HEK293 (cell line): ENCODE measurements around the gene NR2C2.

Experiments used
- CTCF ChIA-PET: fragments of 350-600 bp; formaldehyde crosslinking; extraction: SDS; loops from one replicate; lab custom pipeline; 2021; ENCODE audit warnings: antibody characterized with exemption; lab: Yijun Ruan, JAX
- POLR2A ChIA-PET: fragments of 300-600 bp; formaldehyde crosslinking; extraction: SDS; loops from one replicate; lab custom pipeline; 2020; ENCODE audit warnings: antibody characterized with exemption, inconsistent platforms; lab: Yijun Ruan, JAX
- H3K27ac ChIP-seq: fragments of 200-500 bp; sonication (Bioruptor generic); 2 replicates; pipeline ENCODE4 v1.5.1; 2014; ENCODE audit warnings: low read depth, low read length, control low read depth, inconsistent platforms; ENCODE audit errors: extremely low read depth
- H3K36me3 ChIP-seq, 2 experiments: fragments of 200-500 bp in 1 of 2; sonication (Bioruptor generic) in 1 of 2; 1 replicate in 1 of 2; 2 replicates in 1 of 2; pipeline ENCODE4 v1.5.1; 2014 to 2017; ENCODE audit warnings: inconsistent platforms in 2 of 2, low read length in 2 of 2; ENCODE audit not compliant: control insufficient read depth in 2 of 2, insufficient read depth in 1 of 2
- H3K4me1 ChIP-seq: fragments of 200-500 bp; sonication (Bioruptor generic); 2 replicates; pipeline ENCODE4 v1.5.1; 2014; ENCODE audit warnings: mild to moderate bottlenecking, low read length, inconsistent platforms; ENCODE audit not compliant: control insufficient read depth, insufficient read depth
- H3K4me3 ChIP-seq: 2 replicates; pipeline ENCODE4 v1.5.1; 2011; ENCODE audit warnings: low read depth, mild to moderate bottlenecking, control low read depth, low read length, moderate library complexity
- H3K9me3 ChIP-seq: fragments of 200-500 bp; sonication (Bioruptor generic); 2 replicates; pipeline ENCODE4 v1.5.1; 2014; ENCODE audit warnings: low read depth, low read length, inconsistent platforms; ENCODE audit not compliant: control insufficient read depth, insufficient read depth
- HIC1 ChIP-seq: fragments of 450-650 bp; formaldehyde crosslinking; IDR thresholded peaks from 2 replicates; pipeline ENCODE4 v1.5.1; 2016; ENCODE audit warnings: missing biosample characterization, missing genetic modification characterization
- HOXC10 ChIP-seq: sonication (generic); formaldehyde crosslinking; IDR thresholded peaks from 2 replicates; pipeline ENCODE4 v1.8.1; 2023; ENCODE audit warnings: mild to moderate bottlenecking, missing genetic modification reagents
- HOXD13 ChIP-seq: sonication (generic); formaldehyde crosslinking; IDR thresholded peaks from 2 replicates; pipeline ENCODE4 v1.8.0; 2022; ENCODE audit warnings: missing genetic modification reagents, borderline replicate concordance
- KLF8 ChIP-seq: fragments of 450-650 bp; formaldehyde crosslinking; IDR thresholded peaks from 2 replicates; pipeline ENCODE4 v1.5.1; 2016; ENCODE audit warnings: missing biosample characterization, missing genetic modification characterization
- MEIS1 ChIP-seq: sonication (generic); formaldehyde crosslinking; IDR thresholded peaks from 2 replicates; pipeline ENCODE4 v1.8.1; 2022; ENCODE audit warnings: missing genetic modification reagents, mild to moderate bottlenecking, borderline replicate concordance
- ZBTB44 ChIP-seq: fragments of 450-650 bp; IDR thresholded peaks from 2 replicates; pipeline ENCODE4 v1.5.1; 2018; ENCODE audit warnings: missing biosample characterization, mild to moderate bottlenecking, missing genetic modification characterization
- ZBTB8A ChIP-seq: fragments of 450-650 bp; formaldehyde crosslinking; IDR thresholded peaks from 2 replicates; pipeline ENCODE4 v1.5.1; 2016; ENCODE audit warnings: missing biosample characterization, missing genetic modification characterization
- ZEB2 ChIP-seq: fragments of 450-650 bp; formaldehyde crosslinking; IDR thresholded peaks from 2 replicates; pipeline ENCODE4 v1.5.1; 2016; ENCODE audit warnings: missing biosample characterization, missing genetic modification characterization
- ZFHX2 ChIP-seq: fragments of 450-650 bp; formaldehyde crosslinking; conservative IDR thresholded peaks from 2 replicates; pipeline ENCODE4 v1.5.1; 2016; ENCODE audit warnings: missing biosample characterization, missing genetic modification characterization
- ZNF140 ChIP-seq: fragments of 450-650 bp; formaldehyde crosslinking; IDR thresholded peaks from 2 replicates; pipeline ENCODE4 v1.5.1; 2016; ENCODE audit warnings: missing biosample characterization, missing genetic modification characterization
- ZNF146 ChIP-seq: fragments of 450-650 bp; formaldehyde crosslinking; IDR thresholded peaks from 2 replicates; pipeline ENCODE4 v1.5.1; 2016; ENCODE audit warnings: missing biosample characterization, missing genetic modification characterization
- ZNF155 ChIP-seq: fragments of 450-650 bp; formaldehyde crosslinking; IDR thresholded peaks from 2 replicates; pipeline ENCODE4 v1.5.1; 2016; ENCODE audit warnings: missing biosample characterization, missing genetic modification characterization
- ZNF214 ChIP-seq: fragments of 450-650 bp; formaldehyde crosslinking; IDR thresholded peaks from 2 replicates; pipeline ENCODE4 v1.5.1; 2017; ENCODE audit warnings: missing biosample characterization, mild to moderate bottlenecking, missing genetic modification characterization, borderline replicate concordance
- ZNF274 ChIP-seq, 2 experiments: fragments of 200-500 bp in 1 of 2; fragments of 450-650 bp in 1 of 2; sonication (Bioruptor generic) in 1 of 2; formaldehyde crosslinking in 1 of 2; IDR thresholded peaks; 2 replicates each; pipeline versions ENCODE4 v1.5.1 to v1.6.1; 2014 to 2016; ENCODE audit warnings: borderline replicate concordance in 1 of 2, inconsistent platforms in 1 of 2, low read length in 1 of 2, missing biosample characterization in 1 of 2, missing genetic modification characterization in 1 of 2
- ZNF426 ChIP-seq: fragments of 450-650 bp; formaldehyde crosslinking; IDR thresholded peaks from 2 replicates; pipeline ENCODE4 v1.5.1; 2017; ENCODE audit warnings: missing biosample characterization, missing genetic modification characterization, mild to moderate bottlenecking, inconsistent platforms, moderate library complexity
- ZNF513 ChIP-seq: fragments of 450-650 bp; IDR thresholded peaks from 2 replicates; pipeline ENCODE4 v1.5.1; 2018; ENCODE audit warnings: missing biosample characterization, missing genetic modification characterization
- ZNF549 ChIP-seq: fragments of 450-650 bp; IDR thresholded peaks from 2 replicates; pipeline ENCODE4 v1.5.1; 2018; ENCODE audit warnings: missing biosample characterization, missing genetic modification characterization, mild to moderate bottlenecking, inconsistent platforms, moderate library complexity
- ZNF629 ChIP-seq: fragments of 450-650 bp; formaldehyde crosslinking; IDR thresholded peaks from 2 replicates; pipeline ENCODE4 v1.5.1; 2017; ENCODE audit warnings: missing biosample characterization, missing genetic modification characterization
- ZNF692 ChIP-seq: fragments of 450-650 bp; formaldehyde crosslinking; IDR thresholded peaks from 2 replicates; pipeline ENCODE4 v1.5.1; 2016; ENCODE audit warnings: missing biosample characterization, missing genetic modification characterization
- ZNF777 ChIP-seq: fragments of 450-650 bp; formaldehyde crosslinking; IDR thresholded peaks from 2 replicates; pipeline ENCODE4 v1.5.1; 2017; ENCODE audit warnings: missing biosample characterization, missing genetic modification characterization, borderline replicate concordance
- ZSCAN16 ChIP-seq: fragments of 450-650 bp; formaldehyde crosslinking; IDR thresholded peaks from 2 replicates; pipeline ENCODE4 v1.5.1; 2016; ENCODE audit warnings: missing biosample characterization, missing genetic modification characterization

NR2C2 gene

GRCh38 chr3:15010664-15011063, 63.3 kb downstream of the NR2C2 start (continued):
- no peak for TF ChIP-seq ZNF692 (tag by site-specific recombination)
- TF ChIP-seq ZNF274 (IDR thresholded peaks at IDR 0.05; ENCODE audit: low read length): no peak
- TF ChIP-seq ZNF274 (tag by site-specific recombination; IDR thresholded peaks at IDR 0.05; ENCODE audit: borderline replicate concordance): no peak
- TF ChIP-seq ZBTB8A (tag by site-specific recombination): no peak
- TF ChIP-seq ZSCAN16: no peak
- TF ChIP-seq ZNF549 (tag by site-specific recombination): no peak
- TF ChIP-seq, all 188 proteins: peak for 0

GRCh38 chr3:15011174-15011573, 63.8 kb downstream of the NR2C2 start:
- Histone ChIP-seq H3K36me3 (peaks cover 16 to 60% of the 10 kb centered on the region in 2 experiments), H3K27ac (no peak overlapping the region), H3K4me3 (no peak overlapping the region), H3K4me1 (no peaks in the 10 kb centered on the region), H3K9me3 (no peaks in the 10 kb centered on the region)
- POLR2A ChIA-PET: no interaction called here
- CTCF ChIA-PET: interaction anchor here (0.7 to 1.0 kb wide), 3 partner anchors 70 to 831 kb away, joined by 3 to 4 read pairs (median 3); no protein-coding TSS in a partner anchor
- TF ChIP-seq HIC1 (tag by site-specific recombination): no peak
- no peak for TF ChIP-seq ZEB2 (tag by site-specific recombination)
- no peak for TF ChIP-seq ZNF214
- no peak for TF ChIP-seq HOXC10 (CRISPR knock-in tag)
- TF ChIP-seq HOXD13 (CRISPR knock-in tag): no peak
- no peak for TF ChIP-seq MEIS1 (CRISPR knock-in tag)
- TF ChIP-seq ZNF426: no peak
- TF ChIP-seq ZNF777 (tag by site-specific recombination): no peak
- TF ChIP-seq ZFHX2 (tag by site-specific recombination): no peak
- TF ChIP-seq ZNF629 (tag by site-specific recombination): no peak
- no peak for TF ChIP-seq ZNF513

GRCh38 chr3:15014606-15015328, 67.4 kb downstream of the NR2C2 start:
- Histone ChIP-seq H3K4me3 (no peak overlapping the region), H3K9me3 (no peaks in the 10 kb centered on the region), H3K4me1 (no peaks in the 10 kb centered on the region), H3K27ac (no peak overlapping the region), H3K36me3 (peaks cover 41 to 80% of the 10 kb centered on the region in 2 experiments)
- no peak for TF ChIP-seq ZNF155 (tag by site-specific recombination)
- TF ChIP-seq KLF8 (tag by site-specific recombination): no peak
- TF ChIP-seq ZBTB44 (tag by site-specific recombination): no peak
- peak; percentile 85 for TF ChIP-seq ZNF146 (tag by site-specific recombination)
- TF ChIP-seq ZNF140: no peak
- POLR2A ChIA-PET: no interaction called here
- CTCF ChIA-PET: no interaction called here
